ENCODE results near the gene SYNRG.

Gene SYNRG

GRCh38 chr17:37503148-37503547 lies 106.1 kb downstream of the SYNRG start:
- H3K4me1 Mint-ChIP-seq = no peaks in the 10 kb centered on the region
- no peak overlapping the region for H3K27ac Mint-ChIP-seq
- no peaks in the 10 kb centered on the region for H3K27me3 Mint-ChIP-seq (ENCODE audit: low read depth)
- H3K9me3 Mint-ChIP-seq = no peaks in the 10 kb centered on the region
- H3K4me3 Mint-ChIP-seq = no peak overlapping the region
- TF ChIP-seq CTCF (IDR thresholded peaks at IDR 0.05; ENCODE audit: unreplicated experiment in 3 of 3) = no peak
- no peaks in the 10 kb centered on the region for H3K36me3 Mint-ChIP-seq (ENCODE audit: low read depth)

- H3K4me1 Mint-ChIP-seq = no peaks in the 10 kb centered on the region
- no peak for TF ChIP-seq CTCF (IDR thresholded peaks at IDR 0.05; ENCODE audit: unreplicated experiment in 3 of 3)
- H3K27ac Mint-ChIP-seq = no peak overlapping the region
- no peak overlapping the region for H3K4me3 Mint-ChIP-seq
- no peaks in the 10 kb centered on the region for H3K9me3 Mint-ChIP-seq
- no peaks in the 10 kb centered on the region for H3K27me3 Mint-ChIP-seq (ENCODE audit: low read depth)
- H3K36me3 Mint-ChIP-seq (ENCODE audit: low read depth) = no peaks in the 10 kb centered on the region
Observed at GRCh38 chr17:37502009-37502936, 106.9 kb downstream of the SYNRG start.

- H3K9me3 Mint-ChIP-seq = no peaks in the 10 kb centered on the region
- no peaks in the 10 kb centered on the region for H3K36me3 Mint-ChIP-seq (ENCODE audit: low read depth)
- no peak overlapping the region for H3K4me3 Mint-ChIP-seq
- no peaks in the 10 kb centered on the region for H3K4me1 Mint-ChIP-seq
- H3K27ac Mint-ChIP-seq = no peak overlapping the region
- no peak for TF ChIP-seq CTCF (IDR thresholded peaks at IDR 0.05; ENCODE audit: unreplicated experiment in 3 of 3)
- no peaks in the 10 kb centered on the region for H3K27me3 Mint-ChIP-seq (ENCODE audit: low read depth)
Observed at GRCh38 chr17:37500378-37500777, 108.8 kb downstream of the SYNRG start.

- peak overlapping the region in 1 of 3 experiments; percentile 20 for H3K27ac Mint-ChIP-seq
- no peaks in the 10 kb centered on the region for H3K9me3 Mint-ChIP-seq
- no peak overlapping the region for H3K4me3 Mint-ChIP-seq
- H3K27me3 Mint-ChIP-seq (ENCODE audit: low read depth) = no peaks in the 10 kb centered on the region
- peaks cover 36% of the 10 kb centered on the region for H3K4me1 Mint-ChIP-seq
- H3K36me3 Mint-ChIP-seq (ENCODE audit: low read depth) = no peaks in the 10 kb centered on the region
- TF ChIP-seq CTCF (IDR thresholded peaks at IDR 0.05; ENCODE audit: unreplicated experiment in 3 of 3) = no peak
Observed at GRCh38 chr17:37494971-37495370, 114.2 kb downstream of the SYNRG start.

GRCh38 chr17:37494401-37494831 lies 114.8 kb downstream of the SYNRG start:
- peak overlapping the region in 1 of 3 experiments; percentile 0 for H3K4me3 Mint-ChIP-seq
- no peaks in the 10 kb centered on the region for H3K9me3 Mint-ChIP-seq
- TF ChIP-seq CTCF (IDR thresholded peaks at IDR 0.05; ENCODE audit: unreplicated experiment in 3 of 3) = no peak
- H3K27me3 Mint-ChIP-seq (ENCODE audit: low read depth) = peaks cover 2% of the 10 kb centered on the region
- peak overlapping the region in 2 of 3 experiments; percentile 23 to 28 for H3K27ac Mint-ChIP-seq
- peaks cover 36% of the 10 kb centered on the region for H3K4me1 Mint-ChIP-seq
- H3K36me3 Mint-ChIP-seq (ENCODE audit: low read depth) = no peaks in the 10 kb centered on the region
